Renal cortex interstitium (tissue), 11 donors: ENCODE data around the gene PDRG1. TPM values are rescaled to one million over a fixed set of nuclear protein-coding genes. Genes with fewer than 3 reads are reported as not detected.
A peak's percentile ranks its signal among the peaks of the same experiment; 100 is the strongest.
"Not testable (repeated sequence)": the region's sequence is repeated elsewhere in the genome, so short reads cannot be mapped to it uniquely, and the experiment has no call there.

Experiments used
- DNase-seq, 11 donors: peaks; one replicate each; pipeline ENCODE4 v3.0.0-alpha.2; 2013; ENCODE audit warnings: low read depth in 9 of 11, low spot score in 4 of 11; ENCODE audit errors: extremely low read depth in 1 of 11
- polyA plus RNA-seq, 3 donors: library from polyadenylated mRNA; unstranded; fragments of 120-200 nt; gene quantifications; one replicate each; pipeline ENCODE4 v1.2.1, GENCODE V29; 2013; ENCODE audit not compliant: insufficient read length in 3 of 3

The PDRG1 gene
- polyA plus RNA-seq, 3 donors = 19.5 to 21.8 (median 20.0) TPM

- no peak for DNase-seq
These were observed 33.3 kb downstream of the PDRG1 start for GRCh38 chr20:31918466-31919105.

GRCh38 chr20:31917962-31918412 lies 33.9 kb downstream of the PDRG1 start:
- not testable (repeated sequence) for DNase-seq

GRCh38 chr20:31916708-31917107 lies 35.1 kb downstream of the PDRG1 start:
- DNase-seq = no peak

GRCh38 chr20:31915491-31916280 lies 36.2 kb downstream of the PDRG1 start:
- no peak for DNase-seq

- peak in 4 of 11 donors; percentile 6 to 32 (median 10) for DNase-seq
These were observed 37.7 kb downstream of the PDRG1 start for GRCh38 chr20:31914170-31914569.

GRCh38 chr20:31913431-31914157 lies 38.3 kb downstream of the PDRG1 start:
- no peak for DNase-seq

GRCh38 chr20:31910071-31910803 lies 41.6 kb downstream of the PDRG1 start:
- no peak for DNase-seq

GRCh38 chr20:31909253-31910070 lies 42.4 kb downstream of the PDRG1 start:
- DNase-seq = no peak

- DNase-seq = no peak
These were observed 43.4 kb downstream of the PDRG1 start for GRCh38 chr20:31908424-31908823.

GRCh38 chr20:31908016-31908415 lies 43.8 kb downstream of the PDRG1 start:
- no peak for DNase-seq

GRCh38 chr20:31907046-31907445 lies 44.8 kb downstream of the PDRG1 start:
- no peak for DNase-seq

GRCh38 chr20:31906001-31906400 lies 45.8 kb downstream of the PDRG1 start:
- DNase-seq = no peak

GRCh38 chr20:31903627-31904386 lies 48.0 kb downstream of the PDRG1 start:
- DNase-seq = no peak

GRCh38 chr20:31901615-31902014 lies 50.2 kb downstream of the PDRG1 start:
- DNase-seq = no peak

- DNase-seq = no peak
These were observed 54.3 kb downstream of the PDRG1 start for GRCh38 chr20:31897541-31897940.

GRCh38 chr20:31896049-31896448 lies 55.8 kb downstream of the PDRG1 start:
- DNase-seq = no peak

- peak in 4 of 11 donors; percentile 39 to 57 (median 48) for DNase-seq
These were observed 56.7 kb downstream of the PDRG1 start for GRCh38 chr20:31894980-31895675.
